ENCODE measurements around the gene USE1.

- TF ChIP-seq CTCF (IDR thresholded peaks at IDR 0.05; ENCODE audit: insufficient read depth, low read depth, low read length) (no peak), EZH2 (IDR thresholded peaks at IDR 0.05; ENCODE audit: insufficient read depth, low read length) (no peak)
Observed at GRCh38 chr19:17172624-17173345, 42.4 kb upstream of the USE1 start.
